Endothelial cell (in vitro differentiated cells): ENCODE data around the gene ACADSB. TPM values are rescaled to one million over a fixed set of nuclear protein-coding genes. Genes with fewer than 3 reads are reported as not detected.

Experiments
- DNase-seq: peaks from one replicate; pipeline ENCODE4 v3.0.0; 2021; ENCODE audit warnings: low spot score
- H3K27ac Mint-ChIP-seq: one replicate; pipeline ENCODE4 v1.8.0; 2021; ENCODE audit warnings: mixed read lengths, inconsistent platforms; ENCODE audit not compliant: unreplicated experiment
- H3K27me3 Mint-ChIP-seq: one replicate; pipeline ENCODE4 v1.8.0; 2021; ENCODE audit warnings: mild to moderate bottlenecking, moderate library complexity, mixed read lengths, inconsistent platforms; ENCODE audit not compliant: unreplicated experiment
- H3K36me3 Mint-ChIP-seq: one replicate; pipeline ENCODE4 v1.8.0; 2021; ENCODE audit warnings: mild to moderate bottlenecking, low read depth, mixed read lengths, inconsistent platforms; ENCODE audit not compliant: unreplicated experiment
- H3K4me1 Mint-ChIP-seq: one replicate; pipeline ENCODE4 v1.8.0; 2021; ENCODE audit warnings: mild to moderate bottlenecking, mixed read lengths, inconsistent platforms; ENCODE audit not compliant: unreplicated experiment
- H3K4me3 Mint-ChIP-seq: one replicate; pipeline ENCODE4 v1.8.0; 2021; ENCODE audit warnings: mild to moderate bottlenecking, mixed read lengths, inconsistent platforms; ENCODE audit not compliant: unreplicated experiment
- H3K9me3 Mint-ChIP-seq: one replicate; pipeline ENCODE4 v1.8.0; 2021; ENCODE audit warnings: mixed read lengths, inconsistent platforms; ENCODE audit not compliant: unreplicated experiment
- CTCF ChIP-seq: fragments of 200-600 bp; sonication (generic); IDR thresholded peaks from one replicate; pipeline ENCODE4 v1.5.0; 2021; ENCODE audit warnings: antibody characterized with exemption; ENCODE audit not compliant: unreplicated experiment
- total RNA-seq: library from RNA; stranded (reverse); fragmentation: NEBNext Ultra II Directional; extraction: Animal tissue kit (Norgen Biotek cat#: 25700); gene quantifications from one replicate; pipeline ENCODE4 v1.2.1, GENCODE V29; 2021; ENCODE audit not compliant: unreplicated experiment

ACADSB gene
- total RNA-seq, 1 donor from 2014 or later, result 35.6 TPM

- Mint-ChIP-seq H3K4me3 (no peak overlapping the region), H3K4me1 (peaks cover 3% of the 10 kb centered on the region), H3K9me3 (no peaks in the 10 kb centered on the region)
Measured at GRCh38 chr10:123096452-123096851, 87.6 kb downstream of the ACADSB start.

GRCh38 chr10:123097039-123097438 lies 88.2 kb downstream of the ACADSB start:
- Mint-ChIP-seq H3K36me3 (no peaks in the 10 kb centered on the region), H3K4me1 (peaks cover 3% of the 10 kb centered on the region), H3K27ac (no peak overlapping the region), H3K27me3 (peaks cover 2% of the 10 kb centered on the region), H3K4me3 (no peak overlapping the region), H3K9me3 (no peaks in the 10 kb centered on the region)
- TF ChIP-seq CTCF, result no peak
- no peak for DNase-seq

More at GRCh38 chr10:123096452-123096851, 87.6 kb downstream of the ACADSB start:
- TF ChIP-seq CTCF, result no peak
- no peak overlapping the region for H3K27ac Mint-ChIP-seq
- no peaks in the 10 kb centered on the region for H3K36me3 Mint-ChIP-seq
- no peak for DNase-seq
- H3K27me3 Mint-ChIP-seq, result peaks cover 2% of the 10 kb centered on the region

- Mint-ChIP-seq H3K27me3 (peaks cover 3% of the 10 kb centered on the region), H3K4me1 (no peaks in the 10 kb centered on the region), H3K4me3 (no peak overlapping the region), H3K27ac (no peak overlapping the region), H3K9me3 (no peaks in the 10 kb centered on the region), H3K36me3 (no peaks in the 10 kb centered on the region)
- no peak for TF ChIP-seq CTCF
- no peak for DNase-seq
Measured at GRCh38 chr10:123100030-123100762, 91.4 kb downstream of the ACADSB start.

GRCh38 chr10:123101872-123102271 lies 93.1 kb downstream of the ACADSB start:
- no peaks in the 10 kb centered on the region for H3K9me3 Mint-ChIP-seq
- H3K27me3 Mint-ChIP-seq, result peaks cover 3% of the 10 kb centered on the region
- no peak overlapping the region for H3K27ac Mint-ChIP-seq
- H3K36me3 Mint-ChIP-seq, result no peaks in the 10 kb centered on the region
- no peaks in the 10 kb centered on the region for H3K4me1 Mint-ChIP-seq
- no peak for TF ChIP-seq CTCF
- no peak overlapping the region for H3K4me3 Mint-ChIP-seq
- no peak for DNase-seq

GRCh38 chr10:123102673-123103072 lies 93.9 kb downstream of the ACADSB start:
- TF ChIP-seq CTCF, result no peak
- Mint-ChIP-seq H3K9me3 (no peaks in the 10 kb centered on the region), H3K4me3 (no peak overlapping the region), H3K27me3 (peaks cover 3% of the 10 kb centered on the region), H3K36me3 (no peaks in the 10 kb centered on the region), H3K4me1 (no peaks in the 10 kb centered on the region), H3K27ac (no peak overlapping the region)
- DNase-seq, result no peak
